ENCODE measurements around the gene GNA15. TPM values are rescaled to one million over a fixed set of nuclear protein-coding genes. Genes with fewer than 3 reads are reported as not detected.
A peak's percentile ranks its signal among the peaks of the same experiment; 100 is the strongest.
"Not testable (repeated sequence)": the region's sequence is repeated elsewhere in the genome, so short reads cannot be mapped to it uniquely, and the experiment has no call there.

Gene GNA15
- total and polyA plus RNA-seq, 10 donors, result 3.8 to 24.9 (median 12.5) TPM

DNA sequence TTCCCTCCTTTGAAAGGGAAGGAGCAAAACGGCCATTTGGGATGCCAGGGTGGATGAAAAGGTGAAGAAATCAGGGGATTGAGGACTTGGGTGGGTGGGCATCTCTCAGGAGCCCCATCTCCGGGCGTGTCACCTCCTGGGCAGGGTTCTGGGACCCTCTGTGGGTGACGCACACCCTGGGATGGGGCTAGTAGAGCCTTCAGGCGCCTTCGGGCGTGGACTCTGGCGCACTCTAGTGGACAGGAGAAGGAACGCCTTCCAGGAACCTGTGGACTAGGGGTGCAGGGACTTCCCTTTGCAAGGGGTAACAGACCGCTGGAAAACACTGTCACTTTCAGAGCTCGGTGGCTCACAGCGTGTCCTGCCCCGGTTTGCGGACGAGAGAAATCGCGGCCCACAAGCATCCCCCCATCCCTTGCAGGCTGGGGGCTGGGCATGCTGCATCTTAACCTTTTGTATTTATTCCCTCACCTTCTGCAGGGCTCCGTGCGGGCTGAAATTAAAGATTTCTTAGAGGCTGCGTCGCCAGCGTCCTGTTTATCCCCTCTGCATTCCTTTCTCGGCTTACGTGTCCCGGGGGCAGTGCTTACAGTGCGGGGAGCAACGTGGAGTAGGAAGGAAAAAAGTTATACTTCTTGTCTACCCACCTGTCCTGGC lies 27.5 kb downstream of the GNA15 start:
- WGBS, 5 donors, result 28 to 43% (median 32%) methylated on average over 21 to 27 of the region's 27 CpGs

DNA sequence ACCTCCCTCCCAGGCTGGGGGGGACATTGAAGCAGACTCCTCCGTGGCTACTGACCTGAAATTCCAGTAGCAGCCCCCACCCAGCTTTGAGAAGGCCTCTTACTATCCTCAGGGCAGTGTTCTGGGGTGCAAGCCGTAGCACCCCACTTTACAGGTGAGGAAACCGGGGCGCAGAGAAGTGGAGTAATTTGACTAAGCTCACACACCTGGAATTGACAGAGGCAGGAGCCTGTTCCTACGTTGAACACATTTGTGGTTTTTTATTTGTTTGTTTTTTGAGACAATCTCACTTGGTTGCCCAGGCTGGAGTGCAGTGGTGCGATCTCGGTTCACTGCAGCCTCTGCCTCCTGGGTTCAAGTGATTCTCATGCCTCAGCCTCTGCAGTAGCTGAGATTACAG lies 28.1 kb downstream of the GNA15 start:
- 62 to 86% (median 77%) methylated on average over 7 of the region's 7 CpGs for WGBS, 5 donors
- Histone ChIP-seq H3K36me3 (peaks cover 0 to 31% (median 0%) of the 10 kb centered on the region in 6 donors), H3K9me3 (peaks cover 0 to 5% (median 0%) of the 10 kb centered on the region in 8 donors), H3K27me3 (replicated peaks in 1 of 7) (no peaks in the 10 kb centered on the region), H3K27ac (peak overlapping the region in 7 of 8 donors; percentile 77 to 97 (median 90)), H3K4me3 (peak overlapping the region in 1 of 8 donors; percentile 58), H3K4me1 (peaks cover 0 to 41% (median 14%) of the 10 kb centered on the region in 6 donors)
- TF ChIP-seq POLR2A (IDR thresholded peaks at IDR 0.05), result no peak
- intact Hi-C loops (cut with DNase I; ENCODE audit: low total_unique reads), result loop anchor here (5.0 kb wide), 1 partner anchor 207 kb away; no protein-coding TSS in a partner anchor
- DNase-seq, result no peak

More for the DNA sequence above, 27.5 kb downstream of the GNA15 start:
- H3K4me3 ChIP-seq, result peak overlapping the region in 1 of 8 donors; percentile 58
- H3K36me3 ChIP-seq, result peaks cover 0 to 37% (median 0%) of the 10 kb centered on the region in 6 donors
- intact Hi-C loops (cut with DNase I; ENCODE audit: low total_unique reads), result loop anchor here (5.0 kb wide), 1 partner anchor 206 kb away; no protein-coding TSS in a partner anchor
- no peaks in the 10 kb centered on the region for H3K27me3 ChIP-seq (replicated peaks in 1 of 7)
- DNase-seq, result peak; percentile 94
- peaks cover 0 to 5% (median 0%) of the 10 kb centered on the region in 8 donors for H3K9me3 ChIP-seq
- peak overlapping the region in 5 of 8 donors; percentile 77 to 97 (median 92) for H3K27ac ChIP-seq
- H3K4me1 ChIP-seq, result peaks cover 0 to 38% (median 14%) of the 10 kb centered on the region in 6 donors
- TF ChIP-seq POLR2AphosphoS5 (IDR thresholded peaks at IDR 0.05) (peak in 1 of 3 donors; percentile 21), POLR2A (IDR thresholded peaks at IDR 0.05) (no peak)
- TF ChIP-seq, protein P1, sequence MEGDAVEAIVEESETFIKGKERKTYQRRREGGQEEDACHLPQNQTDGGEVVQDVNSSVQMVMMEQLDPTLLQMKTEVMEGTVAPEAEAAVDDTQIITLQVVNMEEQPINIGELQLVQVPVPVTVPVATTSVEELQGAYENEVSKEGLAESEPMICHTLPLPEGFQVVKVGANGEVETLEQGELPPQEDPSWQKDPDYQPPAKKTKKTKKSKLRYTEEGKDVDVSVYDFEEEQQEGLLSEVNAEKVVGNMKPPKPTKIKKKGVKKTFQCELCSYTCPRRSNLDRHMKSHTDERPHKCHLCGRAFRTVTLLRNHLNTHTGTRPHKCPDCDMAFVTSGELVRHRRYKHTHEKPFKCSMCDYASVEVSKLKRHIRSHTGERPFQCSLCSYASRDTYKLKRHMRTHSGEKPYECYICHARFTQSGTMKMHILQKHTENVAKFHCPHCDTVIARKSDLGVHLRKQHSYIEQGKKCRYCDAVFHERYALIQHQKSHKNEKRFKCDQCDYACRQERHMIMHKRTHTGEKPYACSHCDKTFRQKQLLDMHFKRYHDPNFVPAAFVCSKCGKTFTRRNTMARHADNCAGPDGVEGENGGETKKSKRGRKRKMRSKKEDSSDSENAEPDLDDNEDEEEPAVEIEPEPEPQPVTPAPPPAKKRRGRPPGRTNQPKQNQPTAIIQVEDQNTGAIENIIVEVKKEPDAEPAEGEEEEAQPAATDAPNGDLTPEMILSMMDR (IDR thresholded peaks at IDR 0.05 in 8 of 11, conservative IDR thresholded peaks at IDR 0.05 in 3 of 11), result peak; percentile 79 to 98 (median 92)

DNA sequence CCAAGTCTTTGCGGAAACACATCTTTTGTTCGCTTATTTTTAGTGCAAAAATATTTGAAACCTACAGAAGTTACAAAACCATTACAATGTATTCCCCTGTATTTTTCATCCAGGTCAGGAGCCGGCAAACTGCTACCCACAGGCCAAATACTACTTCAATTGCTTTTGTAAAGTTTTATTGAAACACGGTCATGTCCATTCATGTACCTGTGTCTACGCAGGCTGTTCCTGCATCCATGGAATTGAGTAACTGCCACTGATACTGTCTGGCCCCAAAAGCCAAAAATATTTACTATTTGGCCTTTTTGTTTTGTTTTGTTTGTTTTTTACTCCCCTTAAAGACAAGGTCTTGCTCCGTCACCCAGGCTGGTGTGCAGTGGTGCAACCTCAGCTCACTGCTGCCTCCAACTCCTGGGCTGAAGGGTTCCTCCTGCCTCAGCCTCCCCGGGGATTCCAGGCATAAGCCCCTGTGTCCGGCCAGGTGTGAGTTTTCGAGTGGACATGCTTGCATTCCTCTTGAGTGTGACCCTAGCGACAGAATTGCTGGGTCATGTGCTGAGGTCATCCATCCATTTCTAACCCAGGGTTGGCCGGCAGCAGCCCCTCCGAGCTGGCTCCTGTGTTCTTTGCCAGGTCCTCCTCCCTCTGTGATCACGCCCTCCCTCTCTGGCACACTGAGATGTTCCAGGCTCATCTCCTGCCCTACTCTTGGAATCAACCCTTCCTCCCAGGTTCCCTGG lies 31.9 kb downstream of the GNA15 start:
- H3K36me3 ChIP-seq, result peaks cover 0 to 5% (median 0%) of the 10 kb centered on the region in 6 donors
- intact Hi-C loops (cut with DNase I; ENCODE audit: low total_unique reads), result no loop called here
- WGBS, 5 donors, result 73 to 87% (median 79%) methylated on average over 13 of the region's 13 CpGs
- no peak overlapping the region for H3K4me3 ChIP-seq
- H3K9me3 ChIP-seq, result peaks cover 0 to 5% (median 0%) of the 10 kb centered on the region in 8 donors
- H3K27me3 ChIP-seq (replicated peaks in 1 of 7), result no peaks in the 10 kb centered on the region
- peaks cover 0 to 73% (median 15%) of the 10 kb centered on the region in 6 donors for H3K4me1 ChIP-seq
- H3K27ac ChIP-seq, result no peak overlapping the region
- TF ChIP-seq, protein P1 (IDR thresholded peaks at IDR 0.05 in 8 of 11, conservative IDR thresholded peaks at IDR 0.05 in 3 of 11), result no peak
- TF ChIP-seq POLR2A (IDR thresholded peaks at IDR 0.05) (no peak), POLR2AphosphoS5 (IDR thresholded peaks at IDR 0.05) (no peak)
- DNase-seq, result no peak

DNA sequence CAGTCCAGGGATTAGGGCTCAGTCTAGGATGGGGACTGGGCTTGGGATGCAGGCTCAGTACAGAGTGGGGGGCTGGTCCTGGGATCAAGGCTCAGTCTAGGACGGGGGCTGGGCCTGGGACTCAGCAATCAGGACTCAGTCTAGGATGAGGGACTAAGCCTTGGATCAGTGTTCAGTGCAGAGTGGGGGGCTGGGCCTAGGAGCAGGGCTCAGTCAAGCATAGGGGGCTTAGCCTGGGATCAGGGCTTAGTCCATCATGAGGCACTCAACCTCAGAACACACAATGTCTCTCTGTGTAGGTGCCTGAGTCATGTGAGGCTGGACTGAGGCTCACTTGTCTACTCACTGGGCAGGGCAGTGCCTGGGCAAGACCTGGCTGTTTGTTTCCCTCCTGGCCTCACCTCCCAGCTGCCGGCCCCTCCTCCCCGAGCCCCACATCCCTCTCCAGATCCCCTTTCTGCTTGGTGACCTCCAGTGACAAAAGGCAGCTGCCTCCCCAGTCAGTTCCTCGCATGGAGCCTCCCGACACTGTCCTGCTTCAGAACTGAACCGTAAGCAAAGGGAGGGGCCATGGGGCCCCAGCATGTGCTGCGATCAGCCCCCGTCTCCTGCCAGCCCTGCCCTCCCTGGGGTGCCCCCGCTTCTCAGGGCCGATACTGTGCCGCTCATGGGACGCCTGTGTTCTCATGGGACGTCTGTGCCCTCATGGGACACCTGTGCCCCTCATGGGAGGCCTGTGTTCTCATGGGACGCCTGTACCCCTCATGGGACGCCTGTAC lies 36.2 kb downstream of the GNA15 start:
- peaks cover 0 to 17% (median 0%) of the 10 kb centered on the region in 8 donors for H3K9me3 ChIP-seq
- WGBS, 5 donors, result 61 to 84% (median 77%) methylated on average over 10 to 15 of the region's 15 CpGs
- no peaks in the 10 kb centered on the region for H3K36me3 ChIP-seq
- TF ChIP-seq POLR2AphosphoS5 (IDR thresholded peaks at IDR 0.05) (no peak), POLR2A (IDR thresholded peaks at IDR 0.05) (no peak)
- TF ChIP-seq, protein P1 (IDR thresholded peaks at IDR 0.05 in 8 of 11, conservative IDR thresholded peaks at IDR 0.05 in 3 of 11), result no peak
- H3K4me1 ChIP-seq, result peaks cover 2 to 50% (median 12%) of the 10 kb centered on the region in 6 donors
- peak overlapping the region in 5 of 8 donors; percentile 27 to 81 (median 66) for H3K27ac ChIP-seq
- intact Hi-C loops (cut with DNase I; ENCODE audit: low total_unique reads), result no loop called here
- DNase-seq, result no peak
- no peak overlapping the region for H3K4me3 ChIP-seq
- H3K27me3 ChIP-seq (replicated peaks in 1 of 7), result no peaks in the 10 kb centered on the region

DNA sequence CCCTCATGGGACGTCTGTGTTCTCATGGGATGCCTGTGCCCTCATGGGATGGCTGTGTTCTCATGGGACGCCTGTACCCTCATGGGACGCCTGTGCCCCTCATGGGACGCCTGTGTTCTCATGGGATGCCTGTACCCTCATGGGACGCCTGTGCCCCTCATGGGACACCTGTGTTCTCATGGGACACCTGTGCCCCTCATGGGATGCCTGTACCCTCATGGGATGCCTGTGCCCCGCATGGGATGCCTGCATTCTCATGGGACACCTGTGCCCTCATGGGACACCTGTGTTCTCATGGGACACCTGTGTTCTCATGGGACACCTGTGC lies 36.8 kb downstream of the GNA15 start:
- DNase-seq; intact Hi-C loops (cut with DNase I; ENCODE audit: low total_unique reads); H3K27me3 ChIP-seq (replicated peaks in 1 of 7); H3K4me3 ChIP-seq; H3K36me3 ChIP-seq: not testable (repeated sequence)
- H3K27ac ChIP-seq, result peak overlapping the region in 4 of 8 donors; percentile 55 to 81 (median 68)
- 58 to 70% (median 67%) methylated on average over 6 of the region's 6 CpGs for WGBS, 5 donors
- H3K4me1 ChIP-seq, result peaks cover 6 to 56% (median 17%) of the 10 kb centered on the region in 6 donors
- H3K9me3 ChIP-seq, result peaks cover 0 to 17% (median 0%) of the 10 kb centered on the region in 8 donors

All from spleen (tissue), 11 donors.